MM.1S (cell line): ENCODE measurements around the gene KAT6B.

Source experiments
- EZH2 ChIP-seq: fragments of 300-600 bp; sonication (generic); optimal IDR thresholded peaks from 2 replicates; pipeline ENCODE3; 2017; ENCODE audit warnings: low read depth, mild to moderate bottlenecking, antibody characterized with exemption, low read length, mixed read lengths
- EZH2phosphoT487 ChIP-seq: fragments of 300-600 bp; sonication (generic); IDR thresholded peaks from 2 replicates; pipeline ENCODE4 v1.6.1; 2018; ENCODE audit warnings: antibody characterized with exemption, low read length
- TF ChIP-seq, protein P1 (sequence below): fragments of 300-600 bp; sonication (generic); IDR thresholded peaks from 2 replicates; pipeline ENCODE4 v1.5.1; 2016; ENCODE audit warnings: antibody characterized with exemption, low read length, mixed read lengths

DNA sequence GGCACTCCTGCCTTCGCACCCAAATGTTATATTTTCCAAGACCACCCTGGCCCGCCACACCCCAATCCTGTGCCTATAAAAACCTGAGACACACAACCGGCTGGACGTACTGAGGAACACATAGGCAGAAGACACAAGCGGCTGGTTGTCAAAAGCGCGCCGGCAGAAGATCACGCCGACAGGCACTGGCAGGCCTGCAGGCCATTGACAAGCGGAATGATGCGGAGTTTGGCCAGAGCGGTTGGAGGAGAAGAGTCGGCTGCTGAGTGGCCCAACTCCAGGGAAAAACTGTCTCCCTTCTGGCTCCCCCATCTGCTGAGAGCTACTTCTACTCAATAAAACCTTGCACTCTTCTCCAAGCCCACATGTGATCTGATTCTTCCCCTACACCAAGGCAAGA, 245.4 kb downstream of the KAT6B start:
- TF ChIP-seq, protein P1, sequence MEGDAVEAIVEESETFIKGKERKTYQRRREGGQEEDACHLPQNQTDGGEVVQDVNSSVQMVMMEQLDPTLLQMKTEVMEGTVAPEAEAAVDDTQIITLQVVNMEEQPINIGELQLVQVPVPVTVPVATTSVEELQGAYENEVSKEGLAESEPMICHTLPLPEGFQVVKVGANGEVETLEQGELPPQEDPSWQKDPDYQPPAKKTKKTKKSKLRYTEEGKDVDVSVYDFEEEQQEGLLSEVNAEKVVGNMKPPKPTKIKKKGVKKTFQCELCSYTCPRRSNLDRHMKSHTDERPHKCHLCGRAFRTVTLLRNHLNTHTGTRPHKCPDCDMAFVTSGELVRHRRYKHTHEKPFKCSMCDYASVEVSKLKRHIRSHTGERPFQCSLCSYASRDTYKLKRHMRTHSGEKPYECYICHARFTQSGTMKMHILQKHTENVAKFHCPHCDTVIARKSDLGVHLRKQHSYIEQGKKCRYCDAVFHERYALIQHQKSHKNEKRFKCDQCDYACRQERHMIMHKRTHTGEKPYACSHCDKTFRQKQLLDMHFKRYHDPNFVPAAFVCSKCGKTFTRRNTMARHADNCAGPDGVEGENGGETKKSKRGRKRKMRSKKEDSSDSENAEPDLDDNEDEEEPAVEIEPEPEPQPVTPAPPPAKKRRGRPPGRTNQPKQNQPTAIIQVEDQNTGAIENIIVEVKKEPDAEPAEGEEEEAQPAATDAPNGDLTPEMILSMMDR: no peak
- TF ChIP-seq EZH2 (no peak), EZH2phosphoT487 (no peak)
